ENCODE data around the gene TEAD4. TPM values are rescaled to one million over a fixed set of nuclear protein-coding genes. Genes with fewer than 3 reads are reported as not detected.

Gene TEAD4
- total RNA-seq, 1 donor from 2014 or later, result 19.7 TPM

GRCh38 chr12:3012786-3013185, 53.6 kb downstream of the TEAD4 start:
- Mint-ChIP-seq H3K36me3 (ENCODE audit: insufficient read depth) (peaks cover 1% of the 10 kb centered on the region), H3K4me1 (ENCODE audit: low read depth) (no peaks in the 10 kb centered on the region), H3K9me3 (ENCODE audit: low read depth) (no peaks in the 10 kb centered on the region), H3K27me3 (no peaks in the 10 kb centered on the region), H3K4me3 (ENCODE audit: low read depth) (no peak overlapping the region), H3K27ac (no peak overlapping the region)
- TF ChIP-seq CTCF (IDR thresholded peaks at IDR 0.05; ENCODE audit: unreplicated experiment), result no peak
- no peak for DNase-seq (ENCODE audit: low spot score, unreplicated experiment)

- no peaks in the 10 kb centered on the region for H3K27me3 Mint-ChIP-seq
- H3K36me3 Mint-ChIP-seq (ENCODE audit: insufficient read depth), result peaks cover 2% of the 10 kb centered on the region
- H3K4me1 Mint-ChIP-seq (ENCODE audit: low read depth), result no peaks in the 10 kb centered on the region
- TF ChIP-seq CTCF (IDR thresholded peaks at IDR 0.05; ENCODE audit: unreplicated experiment), result no peak
- no peaks in the 10 kb centered on the region for H3K9me3 Mint-ChIP-seq (ENCODE audit: low read depth)
- no peak overlapping the region for H3K27ac Mint-ChIP-seq
- no peak overlapping the region for H3K4me3 Mint-ChIP-seq (ENCODE audit: low read depth)
- DNase-seq (ENCODE audit: low spot score, unreplicated experiment), result no peak
Measured at GRCh38 chr12:3014641-3015040, 55.4 kb downstream of the TEAD4 start.

GRCh38 chr12:3015356-3015755, 56.2 kb downstream of the TEAD4 start:
- TF ChIP-seq CTCF (IDR thresholded peaks at IDR 0.05; ENCODE audit: unreplicated experiment), result no peak
- Mint-ChIP-seq H3K4me3 (ENCODE audit: low read depth) (no peak overlapping the region), H3K36me3 (ENCODE audit: insufficient read depth) (peaks cover 5% of the 10 kb centered on the region), H3K27me3 (no peaks in the 10 kb centered on the region), H3K9me3 (ENCODE audit: low read depth) (no peaks in the 10 kb centered on the region), H3K27ac (no peak overlapping the region), H3K4me1 (ENCODE audit: low read depth) (no peaks in the 10 kb centered on the region)
- no peak for DNase-seq (ENCODE audit: low spot score, unreplicated experiment)

GRCh38 chr12:3016191-3016590, 57.0 kb downstream of the TEAD4 start:
- no peak for DNase-seq (ENCODE audit: low spot score, unreplicated experiment)
- no peaks in the 10 kb centered on the region for H3K9me3 Mint-ChIP-seq (ENCODE audit: low read depth)
- no peaks in the 10 kb centered on the region for H3K4me1 Mint-ChIP-seq (ENCODE audit: low read depth)
- no peak overlapping the region for H3K4me3 Mint-ChIP-seq (ENCODE audit: low read depth)
- TF ChIP-seq CTCF (IDR thresholded peaks at IDR 0.05; ENCODE audit: unreplicated experiment), result no peak
- H3K27ac Mint-ChIP-seq, result no peak overlapping the region
- peaks cover 5% of the 10 kb centered on the region for H3K36me3 Mint-ChIP-seq (ENCODE audit: insufficient read depth)
- no peaks in the 10 kb centered on the region for H3K27me3 Mint-ChIP-seq

- Mint-ChIP-seq H3K4me1 (ENCODE audit: low read depth) (no peaks in the 10 kb centered on the region), H3K36me3 (ENCODE audit: insufficient read depth) (peaks cover 10% of the 10 kb centered on the region), H3K27ac (no peak overlapping the region), H3K27me3 (no peaks in the 10 kb centered on the region), H3K9me3 (ENCODE audit: low read depth) (no peaks in the 10 kb centered on the region), H3K4me3 (ENCODE audit: low read depth) (no peak overlapping the region)
- DNase-seq (ENCODE audit: low spot score, unreplicated experiment), result no peak
- TF ChIP-seq CTCF (IDR thresholded peaks at IDR 0.05; ENCODE audit: unreplicated experiment), result no peak
Measured at GRCh38 chr12:3017281-3017680, 58.1 kb downstream of the TEAD4 start.

Data from progenitor cell of endocrine pancreas (in vitro differentiated cells).